Loucy (cell line): ENCODE results near the gene ALK.

Experiments used
- H2AFZ ChIP-seq: fragments of 200-600 bp; sonication (generic); 2 replicates; pipeline ENCODE4 v1.6.0; 2016; ENCODE audit warnings: antibody characterized with exemption, mild to moderate bottlenecking, low read length, moderate library complexity
- H3F3A ChIP-seq: fragments of 200-600 bp; 2 replicates; pipeline ENCODE4 v1.6.0; 2016; ENCODE audit warnings: antibody characterized with exemption, low read depth, mild to moderate bottlenecking
- H3K27me3 ChIP-seq: fragments of 200-600 bp; sonication (generic); 2 replicates; pipeline ENCODE4 v1.6.1; 2014; ENCODE audit warnings: low read length, mild to moderate bottlenecking; ENCODE audit not compliant: insufficient read depth, poor library complexity, severe bottlenecking
- H3K36me3 ChIP-seq: fragments of 200-600 bp; sonication (generic); 2 replicates; pipeline ENCODE4 v1.6.1; 2016; ENCODE audit warnings: low read length; ENCODE audit not compliant: insufficient read depth
- H3K4me1 ChIP-seq: fragments of 200-600 bp; sonication (generic); 2 replicates; pipeline ENCODE4 v1.5.1; 2014; ENCODE audit warnings: low read length, mild to moderate bottlenecking; ENCODE audit not compliant: insufficient read depth, poor library complexity, severe bottlenecking
- H3K4me2 ChIP-seq: fragments of 200-600 bp; sonication (generic); 2 replicates; pipeline ENCODE4 v1.6.0; 2014; ENCODE audit warnings: antibody characterized with exemption, low read length, low read depth, mild to moderate bottlenecking; ENCODE audit not compliant: poor library complexity, severe bottlenecking
- H3K4me3 ChIP-seq: fragments of 200-600 bp; sonication (generic); 2 replicates; pipeline ENCODE4 v1.5.1; 2014; ENCODE audit warnings: low read length, mild to moderate bottlenecking, mixed read lengths; ENCODE audit not compliant: poor library complexity, severe bottlenecking
- H3K79me2 ChIP-seq: fragments of 200-600 bp; sonication (generic); 2 replicates; pipeline ENCODE4 v1.6.1; 2014; ENCODE audit warnings: low read length; ENCODE audit not compliant: insufficient read depth
- H3K9ac ChIP-seq: fragments of 200-600 bp; sonication (generic); 2 replicates; pipeline ENCODE4 v1.6.0; 2014; ENCODE audit warnings: mild to moderate bottlenecking, low read depth, low read length, moderate library complexity; ENCODE audit not compliant: poor library complexity, severe bottlenecking
- H3K9me2 ChIP-seq: fragments of 200-600 bp; sonication (generic); replicated peaks from 2 replicates; pipeline ENCODE4 v1.6.1; 2016; ENCODE audit warnings: low read depth, low read length, mixed read lengths
- H3K9me3 ChIP-seq: fragments of 200-600 bp; sonication (generic); 2 replicates; pipeline ENCODE4 v1.6.1; 2014; ENCODE audit warnings: mild to moderate bottlenecking, antibody characterized with exemption, low read length, low read depth; ENCODE audit not compliant: insufficient read depth
- H4K20me1 ChIP-seq: fragments of 200-600 bp; sonication (generic); 2 replicates; pipeline ENCODE4 v1.6.0; 2014; ENCODE audit warnings: antibody characterized with exemption, low read length, mild to moderate bottlenecking; ENCODE audit not compliant: insufficient read depth, poor library complexity, severe bottlenecking
- EZH2phosphoT487 ChIP-seq: fragments of 200-600 bp; IDR thresholded peaks from 2 replicates; pipeline ENCODE4 v1.6.1; 2018; ENCODE audit warnings: antibody characterized with exemption, mild to moderate bottlenecking, moderate library complexity, borderline replicate concordance
- TF ChIP-seq, protein P1 (sequence below): fragments of 200-600 bp; sonication (generic); conservative IDR thresholded peaks from 2 replicates; pipeline ENCODE4 v1.5.1; 2014; ENCODE audit warnings: mild to moderate bottlenecking, antibody characterized with exemption, low read length

Gene ALK

DNA sequence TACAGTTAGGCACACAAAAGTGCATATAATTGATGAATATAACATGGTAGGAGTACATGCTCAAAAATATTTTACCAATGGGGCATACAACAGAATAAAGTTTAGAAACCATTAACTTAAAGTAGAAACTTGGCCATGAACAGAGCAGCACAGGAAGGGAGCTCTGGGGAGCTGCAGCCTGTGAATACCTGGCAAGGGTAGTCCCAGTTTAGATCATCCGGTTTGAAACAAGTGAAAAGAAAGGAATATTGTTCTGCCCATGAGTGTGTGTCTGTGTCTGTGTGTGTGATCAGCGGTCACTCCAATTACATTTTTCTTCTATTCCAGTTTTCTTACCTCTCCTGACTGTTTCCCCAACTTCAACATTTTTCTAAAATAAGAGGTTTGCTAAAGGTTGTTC is 233.0 kb downstream of the ALK start:
- TF ChIP-seq, protein P1, sequence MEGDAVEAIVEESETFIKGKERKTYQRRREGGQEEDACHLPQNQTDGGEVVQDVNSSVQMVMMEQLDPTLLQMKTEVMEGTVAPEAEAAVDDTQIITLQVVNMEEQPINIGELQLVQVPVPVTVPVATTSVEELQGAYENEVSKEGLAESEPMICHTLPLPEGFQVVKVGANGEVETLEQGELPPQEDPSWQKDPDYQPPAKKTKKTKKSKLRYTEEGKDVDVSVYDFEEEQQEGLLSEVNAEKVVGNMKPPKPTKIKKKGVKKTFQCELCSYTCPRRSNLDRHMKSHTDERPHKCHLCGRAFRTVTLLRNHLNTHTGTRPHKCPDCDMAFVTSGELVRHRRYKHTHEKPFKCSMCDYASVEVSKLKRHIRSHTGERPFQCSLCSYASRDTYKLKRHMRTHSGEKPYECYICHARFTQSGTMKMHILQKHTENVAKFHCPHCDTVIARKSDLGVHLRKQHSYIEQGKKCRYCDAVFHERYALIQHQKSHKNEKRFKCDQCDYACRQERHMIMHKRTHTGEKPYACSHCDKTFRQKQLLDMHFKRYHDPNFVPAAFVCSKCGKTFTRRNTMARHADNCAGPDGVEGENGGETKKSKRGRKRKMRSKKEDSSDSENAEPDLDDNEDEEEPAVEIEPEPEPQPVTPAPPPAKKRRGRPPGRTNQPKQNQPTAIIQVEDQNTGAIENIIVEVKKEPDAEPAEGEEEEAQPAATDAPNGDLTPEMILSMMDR: no peak
- TF ChIP-seq EZH2phosphoT487: no peak
- no peaks in the 10 kb centered on the region for H3K9me2 ChIP-seq
- no peaks in the 10 kb centered on the region for H4K20me1 ChIP-seq
- H3K9me3 ChIP-seq: peaks cover 16% of the 10 kb centered on the region; the same call in 1 of the 2 replicates
- no peaks in the 10 kb centered on the region for H3F3A ChIP-seq
- H3K79me2 ChIP-seq: no peaks in the 10 kb centered on the region
- H3K27me3 ChIP-seq: no peaks in the 10 kb centered on the region
- no peak overlapping the region for H3K4me2 ChIP-seq
- no peaks in the 10 kb centered on the region for H3K36me3 ChIP-seq
- H3K4me3 ChIP-seq: no peak overlapping the region
- H2AFZ ChIP-seq: 0 out of 2 replicates have a peak overlapping the region, but pooled peaks have one; percentile 77
- peak overlapping the region; percentile 6 for H3K9ac ChIP-seq
- peaks cover 42% of the 10 kb centered on the region for H3K4me1 ChIP-seq

DNA sequence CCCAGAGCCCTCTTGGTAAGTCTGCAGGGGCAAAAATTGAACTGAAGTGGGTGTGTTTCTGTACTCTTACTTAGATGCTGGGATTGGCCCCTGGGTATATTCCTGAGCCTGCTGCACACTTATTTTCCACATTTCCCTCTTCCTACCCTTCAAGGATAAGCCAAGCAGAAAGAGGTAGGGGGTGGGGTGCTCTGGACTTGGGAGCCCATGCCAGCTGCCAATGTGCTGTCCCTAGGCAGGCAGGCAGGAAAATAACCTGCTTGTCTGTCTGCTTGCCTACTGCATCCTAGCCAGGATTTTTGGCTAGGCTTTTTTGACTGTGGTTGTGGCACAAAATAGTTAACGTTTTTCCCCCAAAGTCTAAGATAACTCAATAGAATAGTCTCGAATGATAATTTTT is 234.3 kb downstream of the ALK start:
- Histone ChIP-seq H3K9ac (no peak overlapping the region), H3K9me2 (no peaks in the 10 kb centered on the region), H3K36me3 (no peaks in the 10 kb centered on the region), H4K20me1 (no peaks in the 10 kb centered on the region), H3F3A (no peaks in the 10 kb centered on the region), H3K27me3 (no peaks in the 10 kb centered on the region), H3K4me1 (peaks cover 39% of the 10 kb centered on the region), H3K9me3 (peaks cover 7% of the 10 kb centered on the region; the same call in 1 of the 2 replicates), H2AFZ (no peak overlapping the region), H3K4me2 (no peak overlapping the region), H3K79me2 (no peaks in the 10 kb centered on the region), H3K4me3 (no peak overlapping the region)
- TF ChIP-seq, protein P1: no peak
- no peak for TF ChIP-seq EZH2phosphoT487

DNA sequence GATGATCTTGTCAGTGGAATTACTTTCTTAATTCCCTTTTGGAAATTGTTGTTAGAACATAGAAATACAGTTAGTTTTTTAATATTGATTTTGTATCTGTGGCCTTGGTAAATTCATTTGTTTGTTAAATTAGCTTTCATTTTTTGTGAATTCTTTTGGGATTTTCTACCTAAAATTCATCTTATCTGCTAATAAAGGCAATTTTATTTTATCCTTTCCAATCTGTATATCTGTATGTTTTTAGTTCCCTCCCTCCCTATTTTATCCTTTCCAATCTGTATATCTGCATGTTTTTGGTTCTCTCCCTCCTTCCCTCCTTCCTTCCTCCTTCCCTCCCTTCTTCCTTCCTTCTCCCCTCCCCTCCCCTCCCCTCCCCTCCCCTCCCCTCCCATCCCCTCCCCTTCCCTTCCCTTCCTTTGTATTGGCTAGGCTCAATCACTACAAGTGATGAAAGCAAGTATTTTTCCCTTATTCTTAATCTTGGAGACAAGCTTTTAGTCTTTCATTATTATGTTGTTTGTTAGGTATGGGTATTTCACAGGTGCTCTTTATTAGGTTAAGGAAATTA is 244.4 kb downstream of the ALK start:
- Histone ChIP-seq H4K20me1 (no peaks in the 10 kb centered on the region), H2AFZ (no peak overlapping the region), H3K4me3 (no peak overlapping the region), H3K79me2 (no peaks in the 10 kb centered on the region), H3K27me3 (no peaks in the 10 kb centered on the region), H3K9ac (no peak overlapping the region), H3K4me1 (peaks cover 5% of the 10 kb centered on the region), H3K9me3 (0 out of 2 replicates have a peak, but pooled peaks cover 3% of the 10 kb centered on the region), H3K9me2 (no peaks in the 10 kb centered on the region), H3F3A (no peaks in the 10 kb centered on the region), H3K36me3 (no peaks in the 10 kb centered on the region), H3K4me2 (no peak overlapping the region)
- no peak for TF ChIP-seq EZH2phosphoT487
- TF ChIP-seq, protein P1: no peak
